ENCODE results near the gene DNAJC30.
"Not testable (repeated sequence)": the region's sequence is repeated elsewhere in the genome, so short reads cannot be mapped to it uniquely, and the experiment has no call there.

Gene DNAJC30

GRCh38 chr7:73717025-73717807 lies 34.0 kb upstream of the DNAJC30 start:
- TF ChIP-seq, protein P1, sequence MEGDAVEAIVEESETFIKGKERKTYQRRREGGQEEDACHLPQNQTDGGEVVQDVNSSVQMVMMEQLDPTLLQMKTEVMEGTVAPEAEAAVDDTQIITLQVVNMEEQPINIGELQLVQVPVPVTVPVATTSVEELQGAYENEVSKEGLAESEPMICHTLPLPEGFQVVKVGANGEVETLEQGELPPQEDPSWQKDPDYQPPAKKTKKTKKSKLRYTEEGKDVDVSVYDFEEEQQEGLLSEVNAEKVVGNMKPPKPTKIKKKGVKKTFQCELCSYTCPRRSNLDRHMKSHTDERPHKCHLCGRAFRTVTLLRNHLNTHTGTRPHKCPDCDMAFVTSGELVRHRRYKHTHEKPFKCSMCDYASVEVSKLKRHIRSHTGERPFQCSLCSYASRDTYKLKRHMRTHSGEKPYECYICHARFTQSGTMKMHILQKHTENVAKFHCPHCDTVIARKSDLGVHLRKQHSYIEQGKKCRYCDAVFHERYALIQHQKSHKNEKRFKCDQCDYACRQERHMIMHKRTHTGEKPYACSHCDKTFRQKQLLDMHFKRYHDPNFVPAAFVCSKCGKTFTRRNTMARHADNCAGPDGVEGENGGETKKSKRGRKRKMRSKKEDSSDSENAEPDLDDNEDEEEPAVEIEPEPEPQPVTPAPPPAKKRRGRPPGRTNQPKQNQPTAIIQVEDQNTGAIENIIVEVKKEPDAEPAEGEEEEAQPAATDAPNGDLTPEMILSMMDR (IDR thresholded peaks at IDR 0.05; ENCODE audit: extremely low read depth, missing control alignments): no peak
- no peak for DNase-seq (ENCODE audit: low spot score)

GRCh38 chr7:73716318-73716890 lies 33.2 kb upstream of the DNAJC30 start:
- TF ChIP-seq, protein P1 (IDR thresholded peaks at IDR 0.05; ENCODE audit: extremely low read depth, missing control alignments): no peak
- no peak for DNase-seq (ENCODE audit: low spot score)

DNA sequence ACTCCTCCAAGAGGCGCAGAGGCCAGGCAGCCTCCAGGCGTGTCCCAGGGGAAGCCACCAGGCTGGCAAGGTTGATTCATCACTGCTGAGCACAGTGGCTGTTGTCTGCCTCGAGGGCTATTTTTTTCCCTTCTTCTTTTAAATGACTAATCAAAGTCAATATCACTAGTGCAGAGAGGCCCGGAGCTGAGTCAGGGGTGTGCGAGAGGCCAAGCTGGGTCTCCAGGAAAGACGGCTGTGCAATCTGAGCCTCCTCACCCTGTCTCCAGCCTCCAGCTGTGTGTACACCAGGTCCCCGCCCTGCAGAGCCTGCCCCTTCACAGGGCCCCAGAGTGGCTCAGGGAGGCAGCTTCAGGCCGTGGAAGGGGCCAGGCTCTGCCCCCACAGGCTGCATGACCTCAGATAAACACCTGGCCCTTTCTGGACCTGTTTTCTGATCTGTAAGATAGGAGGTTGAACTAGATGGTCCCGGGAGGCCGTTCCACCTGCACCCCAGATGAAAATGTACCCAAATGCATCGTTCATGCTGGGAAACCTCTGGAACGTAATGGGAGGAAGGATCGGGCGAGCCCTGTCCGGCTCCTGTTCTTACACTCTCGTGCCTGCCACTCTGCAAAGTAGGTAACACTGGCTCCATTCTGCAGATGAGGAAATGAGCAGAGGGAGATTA lies 32.5 kb upstream of the DNAJC30 start:
- DNase-seq (ENCODE audit: low spot score): no peak

GRCh38 chr7:73713319-73713718 lies 30.1 kb upstream of the DNAJC30 start:
- DNase-seq (ENCODE audit: low spot score): not testable (repeated sequence)

More for the DNA sequence above, 32.5 kb upstream of the DNAJC30 start:
- TF ChIP-seq, protein P1 (IDR thresholded peaks at IDR 0.05; ENCODE audit: extremely low read depth, missing control alignments): no peak

DNA sequence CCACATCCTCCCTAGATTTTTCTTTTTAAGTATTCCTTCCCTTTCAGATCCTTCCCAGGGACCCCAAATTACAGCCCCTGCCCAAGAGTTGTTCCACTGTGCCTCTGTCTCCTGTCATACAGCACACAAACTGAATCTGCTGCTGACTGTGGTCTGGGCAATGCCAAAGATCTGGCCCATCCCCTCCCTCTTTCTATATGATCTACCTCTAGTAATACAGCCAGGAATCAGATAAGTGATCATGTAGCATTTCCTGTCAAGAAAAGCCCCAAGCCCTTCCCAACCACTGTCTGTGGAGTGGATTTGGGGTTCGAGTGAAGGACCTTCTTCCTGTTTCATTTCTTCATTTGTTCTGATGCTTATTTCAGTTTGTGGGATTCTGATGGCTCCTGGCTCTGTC lies 29.5 kb upstream of the DNAJC30 start:
- TF ChIP-seq, protein P1 (IDR thresholded peaks at IDR 0.05; ENCODE audit: extremely low read depth, missing control alignments): no peak
- DNase-seq (ENCODE audit: low spot score): no peak

GRCh38 chr7:73708961-73709549 lies 25.8 kb upstream of the DNAJC30 start:
- DNase-seq (ENCODE audit: low spot score): no peak
- TF ChIP-seq, protein P1 (IDR thresholded peaks at IDR 0.05; ENCODE audit: extremely low read depth, missing control alignments): no peak

- DNase-seq (ENCODE audit: low spot score): no peak
- TF ChIP-seq, protein P1 (IDR thresholded peaks at IDR 0.05; ENCODE audit: extremely low read depth, missing control alignments): no peak
Measured at GRCh38 chr7:73707045-73707631, 23.9 kb upstream of the DNAJC30 start.

Measured in GM20000 (cell line).